ENCODE measurements around the gene GLT8D1.

Gene GLT8D1

GRCh38 chr3:52710512-52710911, 4.9 kb upstream of the GLT8D1 start:
- DNase-seq = no peak

- DNase-seq = no peak
Observed at GRCh38 chr3:52707585-52707984, 2.0 kb upstream of the GLT8D1 start.

- DNase-seq = no peak
Observed at GRCh38 chr3:52705438-52705687, 228 bp downstream of the GLT8D1 start.

- DNase-seq = peak; percentile 31
Observed at GRCh38 chr3:52704611-52705437, 767 bp downstream of the GLT8D1 start.

- DNase-seq = no peak
Observed at GRCh38 chr3:52703341-52703740, 2.2 kb downstream of the GLT8D1 start.

- DNase-seq = no peak
Observed at GRCh38 chr3:52697632-52697965, 8.0 kb downstream of the GLT8D1 start.

GRCh38 chr3:52696830-52697631, 8.6 kb downstream of the GLT8D1 start:
- DNase-seq = no peak

GRCh38 chr3:52695798-52696671, 9.6 kb downstream of the GLT8D1 start:
- DNase-seq = no peak

- DNase-seq = no peak
Observed at GRCh38 chr3:52694528-52695189, 10.9 kb downstream of the GLT8D1 start.

- DNase-seq = no peak
Observed at GRCh38 chr3:52693071-52693470, 12.5 kb downstream of the GLT8D1 start.

- DNase-seq = no peak
Observed at GRCh38 chr3:52690560-52690959, 15.0 kb downstream of the GLT8D1 start.

GRCh38 chr3:52689151-52689550, 16.4 kb downstream of the GLT8D1 start:
- no peak for DNase-seq

GRCh38 chr3:52688266-52688665, 17.3 kb downstream of the GLT8D1 start:
- DNase-seq = no peak

GRCh38 chr3:52685709-52686691, 19.6 kb downstream of the GLT8D1 start, which contains the start of the genes GNL3 and PBRM1:
Gene GNL3, plus strand, starts transcription at chr3:52686032. Its CDS starts 61 bp downstream, at chr3:52686093.
Gene PBRM1, minus strand, starts transcription at chr3:52685913.
- peak; percentile 93 for DNase-seq

GRCh38 chr3:52685285-52685708, 20.3 kb downstream of the GLT8D1 start:
- DNase-seq = peak; percentile 64

GRCh38 chr3:52684184-52684583, 21.4 kb downstream of the GLT8D1 start:
- DNase-seq = no peak

GRCh38 chr3:52683611-52684010, 22.0 kb downstream of the GLT8D1 start:
- DNase-seq = no peak

- peak; percentile 88 for DNase-seq
Observed at GRCh38 chr3:52682016-52682415, 23.6 kb downstream of the GLT8D1 start.

GRCh38 chr3:52681596-52681995, 24.0 kb downstream of the GLT8D1 start:
- DNase-seq = no peak

GRCh38 chr3:52679811-52680210, 25.8 kb downstream of the GLT8D1 start:
- no peak for DNase-seq

- no peak for DNase-seq
Observed at GRCh38 chr3:52679199-52679538, 26.4 kb downstream of the GLT8D1 start.
